Measurements from ENCODE around the gene PDZD4. TPM values are rescaled to one million over a fixed set of nuclear protein-coding genes. Genes with fewer than 3 reads are reported as not detected.

PDZD4 gene
- total RNA-seq, 1 donor from 2014 or later = 1.8 TPM

GRCh38 chrX:153794897-153795816 lies 35.2 kb downstream of the PDZD4 start:
- H3K36me3 ChIP-seq (ENCODE audit: control insufficient read depth, insufficient read depth, low read length) = peaks cover 2% of the 10 kb centered on the region
- no peak for DNase-seq (ENCODE audit: low read depth)
- peak overlapping the region; percentile 79 for H3K4me3 ChIP-seq (ENCODE audit: low read depth, low read length)
- TF ChIP-seq, protein P1, sequence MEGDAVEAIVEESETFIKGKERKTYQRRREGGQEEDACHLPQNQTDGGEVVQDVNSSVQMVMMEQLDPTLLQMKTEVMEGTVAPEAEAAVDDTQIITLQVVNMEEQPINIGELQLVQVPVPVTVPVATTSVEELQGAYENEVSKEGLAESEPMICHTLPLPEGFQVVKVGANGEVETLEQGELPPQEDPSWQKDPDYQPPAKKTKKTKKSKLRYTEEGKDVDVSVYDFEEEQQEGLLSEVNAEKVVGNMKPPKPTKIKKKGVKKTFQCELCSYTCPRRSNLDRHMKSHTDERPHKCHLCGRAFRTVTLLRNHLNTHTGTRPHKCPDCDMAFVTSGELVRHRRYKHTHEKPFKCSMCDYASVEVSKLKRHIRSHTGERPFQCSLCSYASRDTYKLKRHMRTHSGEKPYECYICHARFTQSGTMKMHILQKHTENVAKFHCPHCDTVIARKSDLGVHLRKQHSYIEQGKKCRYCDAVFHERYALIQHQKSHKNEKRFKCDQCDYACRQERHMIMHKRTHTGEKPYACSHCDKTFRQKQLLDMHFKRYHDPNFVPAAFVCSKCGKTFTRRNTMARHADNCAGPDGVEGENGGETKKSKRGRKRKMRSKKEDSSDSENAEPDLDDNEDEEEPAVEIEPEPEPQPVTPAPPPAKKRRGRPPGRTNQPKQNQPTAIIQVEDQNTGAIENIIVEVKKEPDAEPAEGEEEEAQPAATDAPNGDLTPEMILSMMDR (IDR thresholded peaks at IDR 0.05; ENCODE audit: insufficient read depth, low read length, poor library complexity, severe bottlenecking) = no peak
- no peaks in the 10 kb centered on the region for H3K27me3 ChIP-seq (ENCODE audit: control insufficient read depth, insufficient read depth, low read length)

DNA sequence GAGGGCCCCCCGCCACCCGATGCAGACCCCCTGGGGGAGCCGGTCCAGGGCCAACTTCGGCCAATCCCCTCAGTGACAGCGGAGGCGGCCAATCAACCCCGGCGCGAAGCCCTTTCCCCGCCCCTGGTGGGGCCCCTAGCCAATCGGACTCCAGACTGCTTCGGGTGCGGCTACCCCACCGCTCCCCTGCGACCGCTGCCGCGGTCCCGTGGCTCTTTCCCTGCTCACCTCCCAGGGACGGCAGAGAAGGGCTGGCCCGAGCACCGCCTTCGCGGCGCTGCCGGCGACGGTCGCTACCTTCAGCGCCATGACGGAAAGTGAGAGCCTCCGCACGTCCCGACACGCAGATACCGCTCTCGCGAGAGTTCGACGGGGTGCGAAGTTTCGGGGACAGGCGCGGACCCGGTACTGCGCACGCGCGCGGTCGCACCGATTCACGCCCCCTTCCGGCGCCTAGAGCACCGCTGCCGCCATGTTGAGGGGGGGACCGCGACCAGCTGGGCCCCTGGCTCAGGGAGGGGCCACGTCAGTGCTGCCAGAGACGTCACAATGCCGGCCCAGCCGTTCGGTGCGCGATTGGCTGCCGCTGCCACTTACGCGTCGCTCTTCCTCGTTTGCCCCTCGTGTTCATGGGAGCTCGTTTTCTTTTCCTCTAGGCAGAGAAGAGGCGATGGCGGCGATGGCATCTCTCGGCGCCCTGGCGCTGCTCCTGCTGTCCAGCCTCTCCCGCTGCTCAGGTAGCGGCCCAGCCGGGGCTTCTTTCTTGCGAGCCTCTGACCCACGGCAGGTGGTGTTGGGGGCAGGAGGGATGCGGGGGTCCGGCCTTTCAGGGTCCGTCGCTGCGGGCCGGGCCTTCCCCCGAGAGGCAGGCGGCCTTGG lies 36.1 kb downstream of the PDZD4 start, which contains the start of the genes IDH3G and SSR4:
IDH3G (minus strand) TSS at position 358 of the 879 bp plus-strand sequence; CDS start at position 309, 49 bp downstream.
SSR4 (plus strand) TSS at position 651 of the 879 bp plus-strand sequence; CDS start at position 671, 20 bp downstream.
- Histone ChIP-seq H3K36me3 (ENCODE audit: control insufficient read depth, insufficient read depth, low read length) (peaks cover 2% of the 10 kb centered on the region), H3K27me3 (ENCODE audit: control insufficient read depth, insufficient read depth, low read length) (no peaks in the 10 kb centered on the region), H3K4me3 (ENCODE audit: low read depth, low read length) (peak within 1 kb of the TSS; percentile 79)
- TF ChIP-seq, protein P1 (IDR thresholded peaks at IDR 0.05; ENCODE audit: insufficient read depth, low read length, poor library complexity, severe bottlenecking) = no peak
- peak; percentile 59 for DNase-seq (ENCODE audit: low read depth)

DNA sequence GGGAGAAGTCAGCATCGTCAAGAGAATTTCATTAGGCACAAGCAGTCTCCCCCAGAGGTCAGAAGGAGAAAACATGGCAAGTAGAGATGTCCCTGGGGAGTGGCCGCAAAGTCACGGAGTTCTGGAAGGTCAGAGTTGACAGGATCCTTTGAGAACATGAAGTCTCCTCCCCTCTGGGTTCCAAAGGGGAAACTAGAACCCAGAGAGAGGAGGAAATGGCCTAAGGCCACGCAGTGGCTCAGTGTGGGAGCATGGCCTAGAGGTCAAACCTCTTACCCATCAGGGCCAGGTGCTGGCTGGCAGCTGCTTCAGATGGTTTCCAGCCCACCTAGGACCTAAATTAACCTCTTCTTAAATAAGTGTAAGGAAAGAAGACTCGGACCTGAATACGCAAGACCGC lies 37.1 kb downstream of the PDZD4 start:
- Histone ChIP-seq H3K27me3 (ENCODE audit: control insufficient read depth, insufficient read depth, low read length) (no peaks in the 10 kb centered on the region), H3K36me3 (ENCODE audit: control insufficient read depth, insufficient read depth, low read length) (peaks cover 2% of the 10 kb centered on the region), H3K4me3 (ENCODE audit: low read depth, low read length) (peak overlapping the region; percentile 79)
- DNase-seq (ENCODE audit: low read depth) = no peak
- TF ChIP-seq, protein P1 (IDR thresholded peaks at IDR 0.05; ENCODE audit: insufficient read depth, low read length, poor library complexity, severe bottlenecking) = no peak

- TF ChIP-seq, protein P1 (IDR thresholded peaks at IDR 0.05; ENCODE audit: insufficient read depth, low read length, poor library complexity, severe bottlenecking) = no peak
- Histone ChIP-seq H3K4me3 (ENCODE audit: low read depth, low read length) (no peak overlapping the region), H3K36me3 (ENCODE audit: control insufficient read depth, insufficient read depth, low read length) (peaks cover 2% of the 10 kb centered on the region), H3K27me3 (ENCODE audit: control insufficient read depth, insufficient read depth, low read length) (no peaks in the 10 kb centered on the region)
- DNase-seq (ENCODE audit: low read depth) = no peak
Measured at GRCh38 chrX:153792368-153792767, 38.0 kb downstream of the PDZD4 start.

GRCh38 chrX:153791104-153791852 lies 39.1 kb downstream of the PDZD4 start:
- TF ChIP-seq, protein P1 (IDR thresholded peaks at IDR 0.05; ENCODE audit: insufficient read depth, low read length, poor library complexity, severe bottlenecking) = no peak
- no peak for DNase-seq (ENCODE audit: low read depth)
- no peaks in the 10 kb centered on the region for H3K36me3 ChIP-seq (ENCODE audit: control insufficient read depth, insufficient read depth, low read length)

More at GRCh38 chrX:153791104-153791852, 39.1 kb downstream of the PDZD4 start:
- Histone ChIP-seq H3K27me3 (ENCODE audit: control insufficient read depth, insufficient read depth, low read length) (no peaks in the 10 kb centered on the region), H3K4me3 (ENCODE audit: low read depth, low read length) (no peak overlapping the region)

Data from kidney epithelial cell (primary cell).